Esophagus squamous epithelium (tissue), 5 donors: ENCODE measurements around the gene SNAI1. TPM values are rescaled to one million over a fixed set of nuclear protein-coding genes. Genes with fewer than 3 reads are reported as not detected.

Source experiments
- DNase-seq: peaks from one replicate; lab custom pipeline; 2025; lab: John Stamatoyannopoulos, UW
- H3K27ac ChIP-seq, 4 donors: fragments of 200-600 bp; sonication (generic); one replicate each; pipeline ENCODE4 v1.5.1; 2016 to 2019; ENCODE audit warnings: mild to moderate bottlenecking in 1 of 4
- H3K27me3 ChIP-seq, 4 donors: fragments of 200-600 bp; sonication (generic); 1 replicate in 3 of 4; 2 replicates in 1 of 4; pipeline versions ENCODE4 v1.5.1 to v1.6.0; 2017 to 2021; ENCODE audit warnings: antibody characterized with exemption in 1 of 4
- H3K36me3 ChIP-seq, 3 donors: fragments of 200-600 bp; sonication (generic); one replicate each; pipeline ENCODE4 v1.5.1; 2016 to 2019
- H3K4me1 ChIP-seq, 3 donors: fragments of 200-600 bp; sonication (generic); one replicate each; pipeline ENCODE4 v1.5.1; 2017 to 2019
- H3K4me3 ChIP-seq, 4 donors: fragments of 200-600 bp; sonication (generic); 1 replicate in 3 of 4; 2 replicates in 1 of 4; pipeline ENCODE4 v1.5.1; 2016 to 2019; ENCODE audit warnings: mild to moderate bottlenecking in 2 of 4, moderate library complexity in 1 of 4
- H3K9me3 ChIP-seq, 3 donors: fragments of 200-600 bp; sonication (generic); one replicate each; pipeline ENCODE4 v1.5.1; 2016 to 2019
- CTCF ChIP-seq, 6 experiments: fragments of 450-650 bp in 4 of 6; fragments of 200-600 bp in 2 of 6; sonication (generic) in 2 of 6; IDR thresholded peaks; one replicate each; pipeline ENCODE4 v1.5.1; 2016 to 2019; ENCODE audit warnings: antibody characterized with exemption in 6 of 6, mild to moderate bottlenecking in 4 of 6, moderate library complexity in 4 of 6
- POLR2A ChIP-seq, 4 donors: fragments of 450-650 bp; IDR thresholded peaks; one replicate each; pipeline ENCODE4 v1.6.1; 2017; ENCODE audit warnings: antibody characterized with exemption in 4 of 4, mild to moderate bottlenecking in 4 of 4, moderate library complexity in 3 of 4
- WGBS, 2 donors: methylation state at CpG; one replicate each; pipeline ENCODE4 v1.1.5; 2018; 5-methylcytosine and 5-hydroxymethylcytosine counted together
- intact Hi-C: fragments of 100-400 bp; cut with DNase I; formaldehyde crosslinking; loops from one replicate; pipeline ENCODE4 v1.15.0; 2022
- total RNA-seq, 4 donors: library from RNA; depleted of rRNA; stranded (reverse); fragments of >200 nt; gene quantifications; one replicate each; pipeline ENCODE4 v1.1.0, GENCODE V29; 2016
- donor health status: DM: yes; HTN: yes; CAD: no.

Gene SNAI1
- total RNA-seq, 4 donors from 2014 or later: 0.44 to 1.3 (median 0.75) TPM; not detected in 1

DNA sequence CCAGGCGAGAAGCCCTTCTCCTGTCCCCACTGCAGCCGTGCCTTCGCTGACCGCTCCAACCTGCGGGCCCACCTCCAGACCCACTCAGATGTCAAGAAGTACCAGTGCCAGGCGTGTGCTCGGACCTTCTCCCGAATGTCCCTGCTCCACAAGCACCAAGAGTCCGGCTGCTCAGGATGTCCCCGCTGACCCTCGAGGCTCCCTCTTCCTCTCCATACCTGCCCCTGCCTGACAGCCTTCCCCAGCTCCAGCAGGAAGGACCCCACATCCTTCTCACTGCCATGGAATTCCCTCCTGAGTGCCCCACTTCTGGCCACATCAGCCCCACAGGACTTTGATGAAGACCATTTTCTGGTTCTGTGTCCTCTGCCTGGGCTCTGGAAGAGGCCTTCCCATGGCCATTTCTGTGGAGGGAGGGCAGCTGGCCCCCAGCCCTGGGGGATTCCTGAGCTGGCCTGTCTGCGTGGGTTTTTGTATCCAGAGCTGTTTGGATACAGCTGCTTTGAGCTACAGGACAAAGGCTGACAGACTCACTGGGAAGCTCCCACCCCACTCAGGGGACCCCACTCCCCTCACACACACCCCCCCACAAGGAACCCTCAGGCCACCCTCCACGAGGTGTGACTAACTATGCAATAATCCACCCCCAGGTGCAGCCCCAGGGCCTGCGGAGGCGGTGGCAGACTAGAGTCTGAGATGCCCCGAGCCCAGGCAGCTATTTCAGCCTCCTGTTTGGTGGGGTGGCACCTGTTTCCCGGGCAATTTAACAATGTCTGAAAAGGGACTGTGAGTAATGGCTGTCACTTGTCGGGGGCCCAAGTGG is 5.3 kb downstream of the SNAI1 start:
- Histone ChIP-seq H3K36me3 (no peaks in the 10 kb centered on the region), H3K27ac (peak overlapping the region in 3 of 4 donors; percentile 51 to 76 (median 60)), H3K4me3 (no peak overlapping the region), H3K4me1 (peaks cover 18 to 75% (median 45%) of the 10 kb centered on the region in 3 donors), H3K9me3 (no peaks in the 10 kb centered on the region), H3K27me3 (no peaks in the 10 kb centered on the region)
- no peak for TF ChIP-seq CTCF (IDR thresholded peaks at IDR 0.05)
- TF ChIP-seq POLR2A (IDR thresholded peaks at IDR 0.05): no peak
- 57 to 71% methylated on average over 7 to 12 of the region's 18 CpGs for WGBS, 2 donors
- intact Hi-C loops: loop anchor here (10.0 kb wide), 1 partner anchor 187 kb away; no protein-coding TSS in a partner anchor
- no peak for DNase-seq

DNA sequence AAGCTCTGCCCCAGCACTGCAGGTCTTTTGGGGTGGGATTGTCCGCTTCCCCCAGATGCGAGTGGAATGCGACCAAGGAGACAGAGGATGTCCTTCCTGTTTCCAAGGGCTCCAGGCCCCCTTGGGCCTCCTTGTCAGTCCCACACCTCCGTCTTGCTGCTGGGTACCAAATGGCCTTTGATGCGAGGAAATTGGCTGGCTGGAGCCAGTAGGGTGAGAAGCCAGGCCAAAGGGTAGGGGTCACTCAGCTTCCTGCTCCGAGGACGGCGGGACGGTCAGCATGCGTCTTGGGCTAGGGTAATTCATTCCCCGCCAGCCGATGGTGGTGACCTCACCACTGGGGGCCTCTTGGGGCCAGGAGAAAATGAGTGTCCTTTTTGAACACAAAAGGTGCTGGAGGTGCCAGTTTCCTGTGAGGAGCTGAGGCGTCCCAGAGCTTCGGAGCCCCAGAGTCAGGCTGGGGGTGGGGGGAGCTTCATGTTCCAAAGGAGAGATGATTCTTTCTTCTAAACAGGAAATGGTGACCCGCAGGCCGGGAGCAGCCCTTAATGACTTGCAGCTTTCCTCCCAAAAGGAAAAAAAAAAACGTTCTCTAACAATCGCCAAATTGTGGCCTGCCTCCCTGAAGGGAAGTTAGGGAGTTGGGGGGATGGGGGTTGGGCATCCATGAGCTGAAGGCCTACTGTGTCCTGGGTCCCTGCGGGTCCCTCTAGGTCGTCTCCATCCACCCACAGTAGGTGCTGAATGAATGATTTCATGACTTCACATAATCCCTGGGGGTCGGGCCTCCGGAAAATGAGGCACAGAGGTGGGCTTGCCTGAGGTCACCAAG is 6.7 kb downstream of the SNAI1 start:
- no peak for DNase-seq
- intact Hi-C loops: loop anchor here (10.0 kb wide), 1 partner anchor 185 kb away; no protein-coding TSS in a partner anchor
- H3K27me3 ChIP-seq: no peaks in the 10 kb centered on the region
- H3K36me3 ChIP-seq: no peaks in the 10 kb centered on the region
- peaks cover 18 to 67% (median 34%) of the 10 kb centered on the region in 3 donors for H3K4me1 ChIP-seq
- whole genome bisulfite sequencing, 2 donors: 38 to 54% methylated on average over 8 of the region's 22 CpGs
- no peaks in the 10 kb centered on the region for H3K9me3 ChIP-seq
- TF ChIP-seq POLR2A (IDR thresholded peaks at IDR 0.05) (no peak), CTCF (IDR thresholded peaks at IDR 0.05) (no peak)
- no peak overlapping the region for H3K4me3 ChIP-seq
- H3K27ac ChIP-seq: peak overlapping the region; percentile 47 to 83 (median 68)

DNA sequence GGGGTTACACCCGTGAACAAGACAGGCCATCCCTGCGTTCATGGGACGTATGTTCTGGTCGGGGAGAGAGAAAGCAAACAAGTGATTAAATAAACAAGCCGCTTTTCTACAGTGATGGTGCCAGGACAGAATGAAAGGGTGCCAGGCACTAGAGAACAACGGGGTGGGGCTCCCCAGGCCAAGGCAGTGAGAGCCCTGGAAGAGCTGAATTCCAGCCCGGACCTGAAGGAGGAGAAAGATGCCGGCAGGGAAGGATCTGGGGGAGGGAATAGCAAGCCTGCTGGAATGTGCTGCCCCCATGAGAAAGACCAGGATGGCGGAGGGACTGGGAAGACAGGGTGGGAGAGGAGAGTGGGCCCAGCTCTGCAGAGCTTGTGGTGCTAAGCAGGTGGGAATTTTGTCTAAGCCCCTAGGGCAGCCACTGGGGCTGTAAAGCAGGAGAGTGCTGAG is 7.5 kb downstream of the SNAI1 start:
- 30 to 35% methylated on average over 6 to 8 of the region's 9 CpGs for WGBS, 2 donors
- no peak for TF ChIP-seq CTCF (IDR thresholded peaks at IDR 0.05)
- TF ChIP-seq POLR2A (IDR thresholded peaks at IDR 0.05): no peak
- no peaks in the 10 kb centered on the region for H3K27me3 ChIP-seq
- peaks cover 18 to 60% (median 27%) of the 10 kb centered on the region in 3 donors for H3K4me1 ChIP-seq
- H3K9me3 ChIP-seq: no peaks in the 10 kb centered on the region
- DNase-seq: no peak
- no peaks in the 10 kb centered on the region for H3K36me3 ChIP-seq
- intact Hi-C loops: no loop called here
- H3K4me3 ChIP-seq: no peak overlapping the region
- H3K27ac ChIP-seq: peak overlapping the region; percentile 47 to 83 (median 68)

GRCh38 chr20:49993301-49993751 is 10.5 kb downstream of the SNAI1 start:
- Histone ChIP-seq H3K4me1 (peaks cover 18 to 31% (median 21%) of the 10 kb centered on the region in 3 donors), H3K27ac (no peak overlapping the region), H3K36me3 (no peaks in the 10 kb centered on the region), H3K27me3 (no peaks in the 10 kb centered on the region), H3K9me3 (no peaks in the 10 kb centered on the region), H3K4me3 (no peak overlapping the region)
- WGBS, 2 donors: 50 to 61% methylated on average over 6 of the region's 6 CpGs
- TF ChIP-seq POLR2A (IDR thresholded peaks at IDR 0.05) (no peak), CTCF (IDR thresholded peaks at IDR 0.05) (no peak)
- no peak for DNase-seq
- intact Hi-C loops: no loop called here
